ENCODE data around the gene SLC2A4. TPM values are rescaled to one million over a fixed set of nuclear protein-coding genes. Genes with fewer than 3 reads are reported as not detected.

SLC2A4 gene
- total RNA-seq = 0.15 and 1.0 TPM in 2 replicates

GRCh38 chr17:7281074-7281952 is at the start of gene SLC2A4:
SLC2A4 (plus strand) TSS chr17:7281718; CDS start chr17:7281935, 217 bp downstream.

GRCh38 chr17:7234083-7234951 is 47.2 kb upstream of the SLC2A4 start, which contains the start of gene DVL2:
DVL2 (minus strand) TSS chr17:7234517; CDS start chr17:7234262, 255 bp downstream.

DNA sequence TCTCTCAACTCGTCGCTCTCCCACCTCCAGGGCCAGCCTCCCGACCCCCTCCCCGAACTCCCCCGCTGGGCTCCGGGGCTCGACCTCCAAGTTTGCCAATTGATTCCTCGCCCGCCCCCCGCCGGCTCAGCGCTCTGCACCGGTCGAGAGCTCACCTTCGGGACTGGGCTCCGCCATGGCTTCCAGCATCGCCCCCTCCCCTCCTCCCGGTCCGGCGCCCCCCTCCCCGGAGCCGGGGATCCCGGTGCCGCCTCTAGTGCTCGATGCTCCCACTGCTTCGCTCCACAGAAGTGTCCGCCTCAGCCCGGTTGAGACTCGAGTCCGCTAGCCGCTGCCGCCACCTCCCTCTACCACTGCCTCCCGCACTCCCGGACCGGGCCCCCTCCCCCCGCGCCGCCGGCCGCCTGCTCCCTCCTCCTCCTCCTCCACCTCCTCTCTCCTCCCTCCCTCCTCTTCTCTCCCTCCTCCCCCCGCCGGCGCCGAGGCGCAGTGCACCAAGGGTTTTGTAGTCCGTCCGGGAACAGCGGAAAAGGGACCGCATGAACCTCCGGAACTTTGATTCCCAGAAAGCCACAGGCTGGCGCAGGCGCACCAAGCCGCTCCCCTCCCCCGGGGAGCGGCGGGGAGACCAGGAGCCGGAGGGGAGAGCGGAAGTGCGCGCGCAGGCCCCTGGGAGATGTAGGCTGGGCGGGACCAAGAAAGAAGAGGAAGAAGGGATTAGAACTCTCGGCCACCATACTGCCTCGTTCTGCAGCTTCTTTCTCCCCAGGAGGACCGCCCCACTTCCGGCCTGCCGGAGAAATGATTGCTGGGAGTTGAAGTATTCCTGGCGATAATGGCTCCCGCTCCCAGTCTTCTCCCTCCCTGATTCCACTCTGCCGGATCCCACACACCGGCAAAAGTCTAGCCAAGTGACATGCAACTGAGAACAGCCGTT is 42.2 kb upstream of the SLC2A4 start, which contains the start of gene PHF23:
Gene PHF23, minus strand, starts transcription at position 367 of the 937 bp plus-strand sequence. Its CDS starts 178 bp downstream, at position 189.

DNA sequence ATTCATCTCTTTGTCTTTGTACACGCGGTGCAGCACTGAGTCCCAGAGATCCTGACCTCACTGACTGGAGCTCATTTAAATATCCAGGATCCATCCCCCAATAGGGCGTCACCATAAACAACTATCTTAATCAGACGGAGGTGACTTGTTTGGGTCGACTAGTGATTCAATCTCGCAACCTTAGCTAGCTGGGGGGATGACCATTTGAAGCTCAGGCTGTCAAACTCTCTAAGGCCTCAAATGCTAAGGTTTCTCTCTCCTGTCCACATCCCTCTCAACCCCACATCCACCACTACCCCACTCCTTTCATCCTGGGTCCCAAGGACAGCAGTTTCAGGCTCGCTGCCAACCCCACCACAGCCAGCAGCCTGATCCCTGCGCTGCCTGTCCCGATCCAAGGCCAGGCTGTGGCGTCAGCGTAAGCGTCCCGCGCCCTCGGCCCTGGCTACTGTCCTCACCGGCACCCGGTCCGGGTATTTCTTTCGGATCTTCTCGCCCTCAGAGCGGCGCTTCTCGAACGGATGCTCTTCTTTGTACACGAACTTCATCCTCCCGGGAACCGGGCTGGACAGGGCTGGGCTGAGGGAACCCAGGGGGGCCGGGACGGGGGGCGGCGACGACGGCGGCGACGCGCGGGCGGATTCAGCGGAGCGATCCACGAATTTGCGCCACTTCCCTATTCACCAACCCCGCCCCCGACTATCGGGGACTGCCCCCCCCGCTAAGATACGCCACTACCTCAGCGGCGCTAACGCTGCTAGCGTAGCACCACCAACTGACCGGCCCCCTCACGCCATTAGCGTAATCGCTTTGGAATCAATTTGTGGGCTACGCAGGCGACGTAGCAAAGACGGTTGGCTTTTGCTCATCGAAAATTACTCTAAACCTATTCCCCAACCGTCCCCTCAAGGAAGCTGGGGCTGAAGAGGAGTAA is 39.5 kb upstream of the SLC2A4 start, which contains the start of gene GABARAP:
Gene GABARAP, minus strand, starts transcription at position 667 of the 934 bp plus-strand sequence. Its CDS starts 119 bp downstream, at position 548.

DNA sequence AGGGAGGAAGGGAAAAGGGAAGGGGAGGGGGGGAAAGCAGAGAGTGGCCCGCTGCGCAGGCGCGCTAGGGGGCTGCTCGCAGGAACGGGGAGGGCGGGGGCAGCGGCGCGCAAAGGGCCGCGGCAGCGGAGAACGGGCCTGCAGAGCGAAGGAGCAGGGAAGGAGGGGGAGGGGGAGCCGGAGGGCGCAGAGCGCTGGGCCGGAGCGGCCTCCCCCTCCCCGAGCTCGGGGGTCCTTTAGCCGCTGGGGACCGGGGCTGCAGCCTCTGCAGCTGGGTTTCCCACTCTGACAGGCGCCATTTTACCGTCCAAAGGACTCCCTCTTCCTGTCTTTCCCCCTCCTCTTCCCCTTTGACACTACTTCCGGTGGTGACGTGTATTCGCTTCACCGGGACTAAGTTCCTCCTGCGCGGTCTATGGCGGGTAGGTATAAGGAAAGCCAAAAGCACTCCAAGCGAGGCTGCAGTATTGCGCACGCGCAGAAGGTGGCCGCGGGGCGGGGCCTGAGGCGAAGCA is 29.8 kb upstream of the SLC2A4 start, which contains the start of gene CTDNEP1:
Gene CTDNEP1, minus strand, starts transcription at position 74 of the 515 bp plus-strand sequence. CDS start 438 bp downstream, outside the sequence.

GRCh38 chr17:7252176-7253043 is 29.1 kb upstream of the SLC2A4 start, which contains the start of gene ELP5:
ELP5 (plus strand) TSS chr17:7252215; CDS start chr17:7252551, 336 bp downstream.

DNA sequence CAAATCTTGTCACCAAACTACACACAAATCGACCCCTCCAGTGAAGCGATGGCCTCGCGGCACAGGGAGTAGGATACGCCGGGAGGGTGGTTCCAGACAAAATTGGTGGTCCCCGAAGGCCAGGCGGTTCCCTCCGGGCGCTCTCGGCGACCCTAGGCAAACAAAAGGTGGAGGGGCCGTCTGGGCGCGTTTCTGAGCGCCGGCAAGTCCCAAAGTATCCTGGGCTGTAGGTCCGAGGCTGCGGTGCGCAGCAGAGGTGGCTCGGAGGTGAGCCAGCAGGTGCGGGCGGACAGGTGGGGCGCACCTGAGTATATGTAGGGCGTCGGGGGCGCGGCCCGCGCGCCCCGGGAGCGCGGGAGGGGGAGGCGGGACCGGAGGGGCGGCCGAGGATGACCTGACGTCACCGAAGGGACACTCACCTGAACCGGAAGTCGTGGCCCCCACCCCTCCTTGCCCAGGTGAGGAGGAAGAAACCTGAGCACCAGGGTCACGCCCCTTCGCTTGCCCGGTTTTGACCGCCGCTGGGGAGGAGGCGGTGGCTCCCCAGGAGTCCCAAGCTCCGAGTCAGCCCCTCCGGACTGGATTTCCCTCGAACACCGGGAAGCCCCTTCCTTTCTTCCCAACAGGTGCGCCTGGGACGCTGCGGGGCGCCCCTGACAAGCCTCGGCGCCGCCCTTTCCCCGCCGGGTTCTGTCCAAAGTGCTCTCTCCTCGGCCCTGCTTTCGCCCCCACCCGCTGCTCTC is 19.2 kb upstream of the SLC2A4 start, which contains the start of gene CLDN7:
Gene CLDN7, minus strand, starts transcription at position 287 of the 743 bp plus-strand sequence. CDS start 435 bp downstream, outside the sequence.

DNA sequence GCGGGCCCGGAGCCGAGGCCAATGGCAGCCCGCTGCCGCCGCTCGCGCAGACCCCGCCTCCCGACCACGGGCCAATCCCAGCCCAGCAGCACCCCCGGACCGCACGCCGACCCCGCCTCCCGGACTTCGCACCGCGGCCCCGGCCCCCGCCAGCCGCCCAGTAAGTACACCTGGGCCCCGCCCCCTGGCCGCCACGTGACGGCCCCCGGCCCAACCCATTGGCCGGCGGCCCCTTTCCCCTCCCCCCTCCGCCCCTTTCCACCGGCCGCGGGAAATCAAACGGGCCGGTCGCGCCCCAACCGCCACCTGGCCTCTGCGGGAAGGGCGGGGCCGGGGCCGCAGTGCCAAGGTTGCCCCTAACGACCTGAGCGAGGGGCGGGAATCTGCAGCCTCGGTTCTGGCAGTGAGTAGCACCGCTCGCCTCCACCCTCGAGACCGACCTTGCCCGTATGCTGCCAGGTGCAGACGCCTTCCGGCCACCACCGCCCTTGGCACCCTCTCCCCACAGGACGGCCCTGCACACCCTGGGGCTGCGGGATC is 13.2 kb downstream of the SLC2A4 start, which contains the start of gene YBX2:
Gene YBX2, minus strand, starts transcription at position 26 of the 540 bp plus-strand sequence. CDS start 139 bp downstream, outside the sequence.

DNA sequence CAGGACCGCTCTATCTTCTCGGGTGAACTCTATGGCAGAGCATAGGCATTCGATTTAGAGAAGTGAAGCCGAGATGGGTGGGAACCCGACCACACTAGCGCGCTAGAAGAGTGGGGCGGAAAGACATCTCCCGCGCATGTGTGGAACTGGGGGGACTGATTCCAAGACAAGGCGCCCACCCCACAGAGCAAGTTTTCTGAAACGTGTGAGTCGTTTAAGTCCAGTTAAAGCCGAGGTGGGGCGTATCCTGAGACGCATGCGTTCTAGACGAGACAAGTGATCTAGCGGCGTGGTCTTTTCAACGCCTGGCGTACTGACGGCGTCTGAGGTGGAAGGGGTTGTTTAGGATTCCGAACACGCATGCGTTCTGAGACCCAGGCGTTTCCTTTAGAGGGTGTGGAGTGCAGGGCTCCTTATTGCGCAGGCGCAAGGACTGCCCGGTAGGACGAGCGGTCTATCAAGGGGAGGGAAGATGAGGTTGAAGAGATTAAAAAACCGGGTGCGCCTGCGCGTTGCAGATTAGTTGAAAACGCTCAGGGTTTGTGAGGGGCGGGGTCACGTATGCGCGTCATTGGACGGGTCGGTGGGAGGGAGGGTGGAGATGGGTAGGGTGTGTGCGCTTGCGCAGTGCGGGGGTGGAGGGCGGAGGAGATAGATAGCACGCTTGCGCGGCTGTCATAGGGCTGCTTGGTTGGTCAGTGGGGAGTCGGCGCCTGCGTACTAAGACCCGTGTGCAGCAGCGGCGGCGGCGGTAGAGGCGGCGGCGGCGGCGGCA is 25.6 kb downstream of the SLC2A4 start, which contains the start of gene EIF5A:
Gene EIF5A, plus strand, starts transcription at position 718 of the 775 bp plus-strand sequence. CDS start 2,008 bp downstream, outside the sequence.

DNA sequence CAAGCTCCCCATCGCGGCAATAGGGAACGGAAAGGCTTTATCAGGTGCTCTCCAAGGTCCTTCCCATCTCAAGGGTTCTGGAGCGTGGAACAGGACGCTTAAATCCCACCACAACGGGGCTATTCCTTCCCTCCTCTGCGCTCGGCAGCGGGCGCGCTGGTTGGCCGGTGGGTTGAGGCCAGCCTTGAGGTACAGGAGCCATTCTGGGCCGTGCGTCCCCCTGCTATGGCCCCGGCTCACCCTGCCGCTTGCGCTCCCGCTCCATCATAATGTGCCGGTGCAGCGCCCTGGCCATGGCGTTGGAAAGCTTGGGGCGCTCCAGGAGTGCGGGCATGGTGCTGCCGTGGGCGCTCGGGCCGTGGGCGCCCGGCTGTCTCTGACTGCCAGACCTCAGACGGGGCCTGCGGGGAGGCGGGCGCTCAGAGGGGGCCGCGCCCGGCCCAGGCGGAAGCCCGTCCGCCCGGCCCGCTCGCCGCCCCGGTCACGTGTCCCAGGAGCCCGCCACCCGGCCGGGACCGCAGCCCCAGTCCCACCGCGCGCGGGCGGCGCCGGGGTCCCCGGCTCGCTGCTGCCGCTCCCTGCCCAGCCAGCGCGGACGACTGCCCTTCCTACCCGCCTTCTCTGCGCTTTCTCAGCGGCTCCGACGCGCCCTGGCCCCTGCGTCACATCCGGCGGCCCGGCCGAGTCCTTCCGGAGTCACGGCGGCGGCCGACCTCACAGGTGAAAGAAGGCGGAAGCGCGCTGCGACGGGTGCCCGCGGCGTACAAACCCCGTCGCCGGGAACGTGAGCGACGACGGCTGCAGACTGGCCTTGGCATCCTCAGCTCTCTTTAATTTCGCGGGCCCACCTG is 33.4 kb downstream of the SLC2A4 start, which contains the start of gene GPS2:
Gene GPS2, minus strand, starts transcription at position 642 of the 851 bp plus-strand sequence. Its CDS starts 308 bp downstream, at position 334.

GRCh38 chr17:7328840-7329373 is 47.4 kb downstream of the SLC2A4 start, which contains the start of gene NEURL4:
NEURL4 (minus strand) TSS chr17:7329335; CDS start chr17:7329312, 23 bp downstream.

GRCh38 chr17:7336240-7337175 is 55.0 kb downstream of the SLC2A4 start, which contains the start of gene ACAP1:
ACAP1 (plus strand) TSS chr17:7336529; CDS start chr17:7336735, 206 bp downstream.

